H1 (cell line): Measurements from ENCODE around the gene GTSF1L.

Source experiments
- ASH2L ChIP-seq: fragments of 200-600, 300-600 bp; sonication (generic); IDR thresholded peaks from one replicate; pipeline ENCODE4 v1.7.1; 2017; ENCODE audit warnings: low read length
- CEBPB ChIP-seq: IDR thresholded peaks from 2 replicates; pipeline ENCODE4 v1.6.1; 2012; ENCODE audit warnings: low read depth, low read length
- CHD1 ChIP-seq: IDR thresholded peaks from 2 replicates; pipeline ENCODE4 v1.6.1; 2012; ENCODE audit warnings: low read depth, low read length, improper control_type of control experiment
- EP300 ChIP-seq, 2 experiments: IDR thresholded peaks; 1 replicate in 1 of 2; 2 replicates in 1 of 2; pipeline ENCODE4 v1.6.1; 2011 to 2012; ENCODE audit warnings: low read depth in 2 of 2, low read length in 2 of 2, mild to moderate bottlenecking in 2 of 2, borderline replicate concordance in 1 of 2, inconsistent platforms in 1 of 2, moderate library complexity in 1 of 2
- EZH2 ChIP-seq: fragments of 200-600 bp; sonication (generic); IDR thresholded peaks from 2 replicates; pipeline ENCODE4 v1.7.1; 2012; ENCODE audit warnings: low read depth, mild to moderate bottlenecking, moderate library complexity, low read length, inconsistent platforms; ENCODE audit not compliant: severe bottlenecking
- GABPA ChIP-seq: IDR thresholded peaks from 2 replicates; pipeline ENCODE4 v1.6.1; 2011; ENCODE audit warnings: mild to moderate bottlenecking, low read length, moderate library complexity, borderline replicate concordance; ENCODE audit not compliant: insufficient read depth
- HDAC2 ChIP-seq, 2 experiments: fragments of 300-600 bp in 1 of 2; sonication (generic) in 1 of 2; IDR thresholded peaks; 2 replicates each; pipeline ENCODE4 v1.6.1; 2011 to 2012; ENCODE audit warnings: low read depth in 2 of 2, low read length in 2 of 2, mild to moderate bottlenecking in 2 of 2, moderate library complexity in 2 of 2, borderline replicate concordance in 1 of 2, inconsistent platforms in 1 of 2
- PHF8 ChIP-seq: fragments of 200-600 bp; sonication (generic); conservative IDR thresholded peaks from 2 replicates; pipeline ENCODE4 v1.7.1; 2012; ENCODE audit warnings: low read depth, mild to moderate bottlenecking, inconsistent platforms, low read length, moderate library complexity
- POLR2A ChIP-seq, 2 experiments: IDR thresholded peaks; 1 replicate in 1 of 2; 2 replicates in 1 of 2; pipeline ENCODE4 v1.6.1; 2011; ENCODE audit warnings: low read depth in 2 of 2, low read length in 2 of 2, mild to moderate bottlenecking in 2 of 2; ENCODE audit errors: control extremely low read depth in 1 of 2
- SIX5 ChIP-seq: IDR thresholded peaks from 2 replicates; pipeline ENCODE4 v1.6.1; 2011; ENCODE audit warnings: mild to moderate bottlenecking, low read depth, low read length
- YY1 ChIP-seq: IDR thresholded peaks from 2 replicates; pipeline ENCODE4 v1.6.1; 2011; ENCODE audit warnings: low read depth, mild to moderate bottlenecking, low read length
- TF ChIP-seq, protein P1 (sequence below), 3 experiments: IDR thresholded peaks; 1 replicate in 2 of 3; 2 replicates in 1 of 3; pipeline versions ENCODE4 v1.5.1 to v1.6.1; 2011; ENCODE audit warnings: low read length in 3 of 3, mild to moderate bottlenecking in 3 of 3, inconsistent platforms in 2 of 3, low read depth in 1 of 3, moderate library complexity in 1 of 3; ENCODE audit not compliant: insufficient read depth in 1 of 3; ENCODE audit errors: control extremely low read depth in 1 of 3
- TF ChIP-seq, protein P2 (sequence below): IDR thresholded peaks from 2 replicates; pipeline ENCODE4 v1.6.1; 2012; ENCODE audit warnings: inconsistent platforms

DNA sequence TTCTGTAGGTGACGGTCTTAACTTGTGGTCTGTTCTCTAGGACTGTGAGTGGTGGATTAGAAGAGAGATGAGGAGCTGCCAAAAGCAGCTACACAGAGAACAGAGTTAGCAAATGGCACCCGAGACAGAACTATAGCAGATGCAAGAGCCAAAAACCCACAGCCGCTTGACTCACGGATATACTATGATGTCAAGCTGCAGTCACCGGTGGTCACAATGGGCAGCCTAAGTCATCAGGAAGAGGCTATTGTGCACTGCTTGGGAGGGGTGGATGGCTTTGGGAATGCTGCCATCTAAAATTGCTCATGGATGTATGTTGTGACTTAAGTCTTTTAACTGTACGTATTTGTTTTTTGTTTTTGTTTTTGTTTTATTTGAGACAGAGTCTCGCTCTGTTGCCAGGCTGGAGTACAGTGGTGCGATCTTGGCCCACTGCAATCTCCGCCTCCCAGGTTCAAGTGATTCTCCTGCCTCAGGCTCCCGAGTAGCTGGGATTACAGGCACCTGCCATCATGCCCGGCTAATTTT lies at the start of gene GTSF1L:
- TF ChIP-seq YY1: no peak
- TF ChIP-seq, protein P1, sequence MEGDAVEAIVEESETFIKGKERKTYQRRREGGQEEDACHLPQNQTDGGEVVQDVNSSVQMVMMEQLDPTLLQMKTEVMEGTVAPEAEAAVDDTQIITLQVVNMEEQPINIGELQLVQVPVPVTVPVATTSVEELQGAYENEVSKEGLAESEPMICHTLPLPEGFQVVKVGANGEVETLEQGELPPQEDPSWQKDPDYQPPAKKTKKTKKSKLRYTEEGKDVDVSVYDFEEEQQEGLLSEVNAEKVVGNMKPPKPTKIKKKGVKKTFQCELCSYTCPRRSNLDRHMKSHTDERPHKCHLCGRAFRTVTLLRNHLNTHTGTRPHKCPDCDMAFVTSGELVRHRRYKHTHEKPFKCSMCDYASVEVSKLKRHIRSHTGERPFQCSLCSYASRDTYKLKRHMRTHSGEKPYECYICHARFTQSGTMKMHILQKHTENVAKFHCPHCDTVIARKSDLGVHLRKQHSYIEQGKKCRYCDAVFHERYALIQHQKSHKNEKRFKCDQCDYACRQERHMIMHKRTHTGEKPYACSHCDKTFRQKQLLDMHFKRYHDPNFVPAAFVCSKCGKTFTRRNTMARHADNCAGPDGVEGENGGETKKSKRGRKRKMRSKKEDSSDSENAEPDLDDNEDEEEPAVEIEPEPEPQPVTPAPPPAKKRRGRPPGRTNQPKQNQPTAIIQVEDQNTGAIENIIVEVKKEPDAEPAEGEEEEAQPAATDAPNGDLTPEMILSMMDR (IDR thresholded peaks at IDR 0.05; ENCODE audit: control extremely low read depth in 1 of 3, insufficient read depth in 1 of 3, low read depth in 1 of 3, low read length in 3 of 3): no peak
- TF ChIP-seq CEBPB: no peak
- TF ChIP-seq EP300 (IDR thresholded peaks at IDR 0.05; ENCODE audit: borderline replicate concordance in 1 of 2, low read depth in 2 of 2, low read length in 2 of 2): no peak
- TF ChIP-seq POLR2A (IDR thresholded peaks at IDR 0.05; ENCODE audit: control extremely low read depth in 1 of 2, low read depth in 2 of 2, low read length in 2 of 2): no peak
- no peak for TF ChIP-seq SIX5
- TF ChIP-seq PHF8: no peak
- no peak for TF ChIP-seq GABPA
- no peak for TF ChIP-seq CHD1
- no peak for TF ChIP-seq EZH2
- TF ChIP-seq, protein P2, sequence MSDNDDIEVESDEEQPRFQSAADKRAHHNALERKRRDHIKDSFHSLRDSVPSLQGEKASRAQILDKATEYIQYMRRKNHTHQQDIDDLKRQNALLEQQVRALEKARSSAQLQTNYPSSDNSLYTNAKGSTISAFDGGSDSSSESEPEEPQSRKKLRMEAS: no peak
- TF ChIP-seq ASH2L: no peak
- no peak for TF ChIP-seq HDAC2 (IDR thresholded peaks at IDR 0.05; ENCODE audit: borderline replicate concordance in 1 of 2, low read depth in 2 of 2, low read length in 2 of 2)
